Inflammatory macrophage treated with lipopolysaccharide for 1 hour (primary cell): ENCODE measurements around the gene MFN2.
"Not testable (repeated sequence)": the region's sequence is repeated elsewhere in the genome, so short reads cannot be mapped to it uniquely, and the experiment has no call there.

ENCODE experiments used
- DNase-seq, 2 donors: peaks; one replicate each; pipeline ENCODE4 v3.0.0-alpha.2; 2020 to 2022

MFN2 gene

DNA sequence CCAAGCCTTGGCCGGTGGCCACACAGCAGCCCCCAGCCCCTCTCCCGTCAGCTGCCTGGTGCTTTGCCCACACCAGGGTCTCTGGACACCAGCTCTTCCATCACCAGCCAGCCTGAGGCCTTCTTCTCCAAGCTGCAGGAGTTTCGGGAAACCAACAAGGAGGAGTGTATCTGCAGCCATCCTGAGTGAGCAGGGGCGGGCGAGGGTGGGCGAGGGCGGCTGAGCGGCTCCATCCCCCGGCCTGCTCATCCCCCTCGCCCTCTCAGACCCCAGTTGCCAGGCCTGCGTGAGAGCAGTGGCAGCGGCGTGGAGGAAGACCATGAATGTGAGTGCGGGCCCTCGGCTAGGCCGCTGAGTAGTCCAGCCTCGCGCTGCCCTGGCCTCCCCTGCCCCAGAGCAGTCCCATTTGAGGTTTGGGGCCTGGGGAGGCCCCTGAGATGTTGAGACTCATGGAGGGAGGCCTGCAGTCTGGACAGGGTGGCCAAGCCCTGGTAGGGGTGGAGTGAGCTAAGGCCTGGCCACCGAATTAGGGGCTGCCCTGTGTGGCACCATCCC lies 48.8 kb downstream of the MFN2 start:
- DNase-seq: no peak

DNA sequence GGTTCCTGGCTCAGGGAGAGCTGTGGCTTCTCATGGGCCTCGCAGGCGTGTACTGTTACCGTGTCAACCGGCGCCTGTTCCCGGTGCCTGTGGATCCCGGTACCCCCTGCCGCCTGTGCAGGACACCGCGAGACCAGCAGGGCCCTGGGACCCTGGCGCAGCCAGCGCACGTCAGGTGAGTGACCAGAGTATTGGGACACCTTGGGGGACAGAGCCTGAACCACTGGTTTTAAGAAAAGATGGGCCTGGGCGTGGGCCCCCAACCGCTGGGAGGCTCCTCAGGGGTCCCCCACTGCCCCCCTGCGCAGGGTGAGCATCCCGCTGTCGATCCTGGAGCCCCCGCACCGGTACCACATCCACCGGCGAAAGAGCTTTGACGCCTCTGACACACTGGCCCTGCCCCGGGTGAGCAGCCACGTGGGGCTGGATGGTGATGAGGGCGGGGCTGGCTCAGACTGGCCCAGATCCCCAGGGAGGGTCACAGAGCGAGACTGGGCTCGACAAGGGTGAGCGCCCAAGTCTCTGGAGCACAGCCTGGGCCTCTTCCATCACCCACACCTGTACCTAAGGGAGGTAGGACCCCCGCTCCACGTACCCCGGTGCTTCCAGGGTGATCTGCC lies 49.6 kb downstream of the MFN2 start:
- no peak for DNase-seq

DNA sequence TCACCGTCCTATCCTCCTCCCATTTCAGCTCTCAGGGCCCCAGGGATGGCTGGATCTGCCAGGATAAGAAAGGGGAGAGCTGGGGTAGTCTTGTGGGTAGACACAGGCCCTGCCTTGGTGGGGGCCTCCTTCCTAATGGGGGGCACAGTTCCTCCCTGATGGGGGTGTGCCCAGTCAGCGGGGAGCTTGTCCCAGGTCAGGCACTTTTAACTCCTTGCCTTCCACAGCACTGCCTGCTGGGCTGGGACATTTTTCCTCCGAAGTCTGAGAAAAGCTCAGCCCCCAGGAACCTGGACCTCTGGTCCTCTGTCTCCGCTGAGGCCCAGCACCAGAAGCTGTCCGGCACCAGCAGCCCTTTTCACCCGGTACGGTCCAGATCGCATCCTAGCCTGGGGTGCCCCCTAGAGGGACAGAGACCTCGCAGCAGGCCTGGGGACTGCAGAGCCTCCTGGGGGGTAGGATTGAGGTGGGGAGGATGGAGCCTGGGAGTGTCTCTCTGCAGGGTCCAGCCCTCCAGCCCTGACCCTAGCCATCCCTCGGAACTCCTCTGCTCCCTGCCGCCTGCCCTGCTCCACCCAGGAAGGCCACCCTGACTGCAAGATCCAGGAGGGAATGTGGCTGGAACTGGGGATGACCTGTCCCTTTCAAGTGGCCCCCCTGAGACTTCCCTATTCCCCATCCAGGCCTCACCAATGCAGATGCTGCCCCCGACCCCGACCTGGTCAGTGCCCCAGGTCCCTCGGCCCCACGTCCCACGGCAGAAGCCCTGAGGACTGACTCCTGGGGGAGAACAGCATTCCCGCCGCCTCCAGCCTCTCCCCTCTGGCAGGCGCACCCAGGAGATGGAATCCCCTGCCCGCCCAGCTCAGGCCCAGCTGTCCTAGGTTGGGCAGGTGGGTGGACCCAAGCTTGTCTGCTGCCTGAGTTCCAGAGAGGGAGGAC lies 51.1 kb downstream of the MFN2 start:
- peak; percentile 22 to 56 for DNase-seq

DNA sequence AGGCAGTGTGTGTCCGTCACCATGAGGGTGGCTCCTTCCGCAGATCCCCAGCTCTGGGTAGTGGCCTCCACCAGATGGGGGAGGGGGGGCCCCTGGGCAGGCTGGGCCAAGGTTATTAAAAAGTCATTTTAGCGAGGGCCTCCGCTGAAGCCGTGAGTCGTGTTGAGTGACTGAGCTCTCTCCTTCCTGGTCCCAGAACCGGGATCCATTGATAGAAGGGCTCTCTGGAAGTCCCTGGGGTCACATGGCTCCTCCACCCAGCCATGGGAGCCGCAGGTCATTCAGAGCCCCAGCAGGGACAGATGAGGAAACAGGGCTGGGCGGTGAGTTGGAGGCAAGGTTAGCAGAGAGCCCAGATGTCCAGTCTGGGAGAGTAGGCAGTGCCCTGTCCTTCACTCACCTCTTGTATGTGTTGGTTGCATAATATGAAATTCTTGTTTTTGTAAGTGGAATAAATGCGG lies 51.9 kb downstream of the MFN2 start:
- DNase-seq: peak in 1 of 2 donors; percentile 52

DNA sequence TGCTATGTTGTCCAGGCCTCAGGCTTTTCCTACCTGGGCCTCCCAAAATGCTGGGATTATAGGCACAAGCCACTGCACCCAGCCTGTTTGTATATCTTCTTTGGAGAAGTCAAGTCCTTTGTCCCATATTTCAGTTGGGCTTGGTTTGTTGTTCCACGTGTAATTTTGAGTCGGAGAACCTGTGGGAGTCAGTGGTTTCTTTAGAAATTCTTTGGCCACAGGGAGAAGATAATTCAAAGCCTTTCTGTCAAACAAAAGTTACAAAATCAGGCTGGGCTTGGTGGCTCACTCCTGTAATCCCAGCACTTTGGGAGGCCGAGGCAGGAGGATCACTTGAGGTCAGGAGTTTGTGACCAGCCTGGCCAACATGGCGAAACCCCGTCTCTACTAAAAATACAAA lies 53.2 kb downstream of the MFN2 start:
- DNase-seq: peak; percentile 34 to 80

DNA sequence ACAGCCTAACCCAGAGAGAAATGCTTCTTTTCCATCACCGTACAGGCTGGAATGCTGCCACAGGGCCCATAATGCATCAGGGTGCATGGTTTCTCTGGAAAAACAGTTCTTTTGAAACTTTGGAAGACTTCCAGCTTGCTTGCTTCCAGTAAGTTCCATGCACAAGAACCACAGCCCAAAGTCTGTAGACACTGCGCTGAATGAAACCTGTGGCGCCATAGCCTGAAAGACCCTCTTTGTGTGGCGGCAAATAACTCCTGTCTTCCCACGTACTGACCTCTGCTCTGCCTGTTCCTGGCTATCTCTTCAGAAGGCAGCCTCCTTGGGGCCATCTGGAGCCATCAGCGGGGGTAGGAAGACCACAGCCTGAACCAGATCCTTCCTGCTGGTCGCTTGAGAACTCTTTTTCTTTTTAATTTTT lies 54.1 kb downstream of the MFN2 start:
- DNase-seq: no peak

DNA sequence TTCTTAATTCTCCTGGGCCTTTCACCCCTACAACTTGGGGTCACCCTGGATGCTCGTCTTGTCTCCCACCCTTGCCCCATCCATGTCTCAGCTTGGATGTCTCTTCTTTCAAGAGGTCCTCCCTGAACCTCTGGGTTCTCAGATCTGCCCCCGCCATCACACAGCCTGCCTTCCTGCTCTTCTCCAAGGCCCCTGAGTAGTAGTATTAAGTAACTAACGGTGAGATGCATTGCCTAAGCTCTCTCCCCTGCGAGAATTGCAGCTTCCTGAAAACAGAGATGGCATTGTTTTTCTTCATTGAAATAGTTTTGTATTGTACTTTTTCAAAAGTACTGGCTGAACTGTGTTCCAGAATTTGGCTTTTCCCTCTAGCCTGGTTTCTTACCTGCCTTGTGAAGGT lies 55.1 kb downstream of the MFN2 start:
- peak in 1 of 2 donors; percentile 20 for DNase-seq

DNA sequence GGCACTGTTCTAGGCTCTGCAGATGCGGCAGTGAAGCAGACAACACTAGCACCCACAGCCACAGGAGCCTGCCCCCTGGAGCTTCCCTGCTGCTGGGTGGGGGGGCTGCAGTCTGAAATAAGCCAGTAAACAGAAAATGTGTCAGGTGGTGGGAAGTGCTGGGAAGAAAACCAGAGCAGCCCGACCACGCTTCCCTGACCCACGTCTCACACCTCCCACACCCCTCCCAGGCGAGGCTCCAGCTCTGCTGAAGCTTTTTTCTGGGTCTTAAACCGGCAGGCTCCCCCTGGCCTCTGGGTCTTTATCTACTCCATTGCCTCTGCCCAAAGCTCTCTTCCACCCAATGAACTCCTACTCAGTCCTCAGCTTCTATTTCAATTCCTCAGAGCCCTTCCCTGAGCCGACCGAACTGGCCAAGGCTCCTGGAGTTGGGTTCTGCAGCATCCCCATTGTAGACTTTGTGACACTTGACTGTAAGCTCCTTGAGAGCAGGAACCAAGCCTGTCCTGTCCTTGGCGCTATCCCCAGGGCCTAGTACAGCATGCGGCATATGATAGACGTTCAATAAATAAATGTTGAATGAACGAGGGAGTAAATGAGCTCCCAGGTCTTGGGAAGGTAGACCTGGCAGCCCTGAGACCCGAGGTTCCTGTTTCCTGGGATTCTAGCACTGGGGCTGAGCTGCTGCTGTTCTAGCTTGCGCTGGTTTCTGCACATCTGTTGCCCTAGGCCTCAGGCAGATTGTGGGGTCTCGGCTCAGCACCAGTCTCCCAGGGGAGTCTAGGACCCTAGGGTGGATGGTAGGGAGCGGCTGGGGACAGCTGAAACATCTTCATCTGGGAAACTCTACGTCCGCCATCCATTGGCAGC lies 57.5 kb downstream of the MFN2 start:
- no peak for DNase-seq

DNA sequence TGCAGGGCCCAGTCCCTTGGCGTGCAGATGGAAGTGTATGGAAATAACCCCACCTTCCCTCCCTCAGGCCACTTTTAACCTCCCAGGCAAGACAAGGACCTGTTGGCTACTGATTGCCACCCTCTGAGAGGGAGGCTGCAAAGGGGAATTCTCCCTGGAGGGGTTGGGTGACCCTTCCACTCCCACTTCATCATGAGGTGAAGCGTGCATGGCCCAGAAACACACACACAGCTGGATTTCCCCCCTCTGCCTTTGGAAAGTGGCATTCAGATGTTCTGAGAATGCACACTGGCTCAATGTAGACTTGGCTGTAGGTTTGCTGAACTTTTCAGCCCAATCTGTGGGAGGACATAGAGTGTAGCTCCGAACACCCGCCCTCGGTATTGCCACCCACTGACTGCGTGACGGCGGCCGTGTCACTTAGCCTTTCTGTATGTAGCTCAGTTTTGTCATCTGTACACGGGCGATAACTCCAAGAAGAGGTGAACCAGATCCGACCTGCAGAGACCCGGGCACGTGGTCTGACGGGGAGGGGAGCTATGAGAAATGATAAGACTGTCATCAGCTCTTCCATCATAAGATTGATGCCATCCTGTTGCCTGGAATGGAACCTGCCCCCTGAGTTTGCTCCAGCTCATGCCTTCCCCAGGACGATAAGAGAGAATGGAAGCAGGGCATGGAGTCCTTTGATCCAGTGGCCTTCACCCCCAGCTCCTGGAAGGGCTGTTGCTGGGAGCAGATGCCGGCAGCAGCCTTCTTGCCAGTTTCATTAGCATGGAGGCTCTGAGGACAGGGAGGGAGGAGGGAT lies 58.3 kb downstream of the MFN2 start:
- DNase-seq: peak in 1 of 2 donors; percentile 79

DNA sequence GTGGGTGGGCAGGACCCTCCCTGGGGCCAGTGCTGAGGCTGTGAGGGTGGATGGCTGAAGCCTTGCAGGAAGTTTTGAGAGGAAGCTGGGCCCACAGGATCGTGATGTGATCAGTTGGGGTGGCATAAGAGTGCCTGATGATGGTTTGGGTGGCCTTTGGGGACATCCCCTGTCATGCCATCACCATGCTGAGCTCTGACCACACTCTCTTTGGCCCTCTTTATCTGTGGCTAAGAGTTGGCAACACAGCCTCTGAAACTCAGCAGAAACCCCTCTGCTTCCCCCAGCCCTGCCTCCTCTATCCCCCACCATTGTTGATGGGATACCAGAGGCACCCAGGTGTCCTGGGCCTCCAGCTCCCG lies 58.9 kb downstream of the MFN2 start:
- peak; percentile 67 to 94 for DNase-seq

DNA sequence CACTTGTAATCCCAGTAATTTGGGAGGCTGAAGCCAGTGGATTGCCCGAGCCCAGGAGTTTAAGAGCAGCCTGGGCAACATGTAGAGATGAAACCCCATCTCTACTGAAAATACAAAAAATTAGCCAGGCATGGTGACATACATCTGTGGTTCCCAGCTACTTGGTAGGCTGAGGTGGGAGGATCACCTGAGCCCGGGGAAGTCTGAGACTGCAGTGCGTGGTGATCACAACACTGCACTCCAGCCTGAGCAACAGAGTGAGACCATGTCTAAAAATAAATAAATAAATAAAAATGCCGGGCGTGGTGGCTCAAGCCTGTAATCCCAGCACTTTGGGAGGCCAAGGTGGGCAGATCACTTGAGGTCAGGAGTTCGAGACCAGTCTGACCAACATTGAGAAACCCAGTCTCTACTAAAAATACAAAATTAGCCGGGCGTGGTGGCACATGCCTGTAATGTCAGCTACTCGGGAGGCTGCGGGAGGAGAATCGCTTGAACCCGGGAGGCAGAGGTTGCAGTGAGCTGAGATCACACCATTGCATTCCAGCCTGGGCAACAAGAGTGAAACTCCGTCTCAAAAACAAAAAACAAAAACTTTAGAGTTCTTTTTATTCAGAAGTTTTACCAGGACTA lies 59.7 kb downstream of the MFN2 start:
- DNase-seq: peak in 1 of 2 donors; percentile 70

DNA sequence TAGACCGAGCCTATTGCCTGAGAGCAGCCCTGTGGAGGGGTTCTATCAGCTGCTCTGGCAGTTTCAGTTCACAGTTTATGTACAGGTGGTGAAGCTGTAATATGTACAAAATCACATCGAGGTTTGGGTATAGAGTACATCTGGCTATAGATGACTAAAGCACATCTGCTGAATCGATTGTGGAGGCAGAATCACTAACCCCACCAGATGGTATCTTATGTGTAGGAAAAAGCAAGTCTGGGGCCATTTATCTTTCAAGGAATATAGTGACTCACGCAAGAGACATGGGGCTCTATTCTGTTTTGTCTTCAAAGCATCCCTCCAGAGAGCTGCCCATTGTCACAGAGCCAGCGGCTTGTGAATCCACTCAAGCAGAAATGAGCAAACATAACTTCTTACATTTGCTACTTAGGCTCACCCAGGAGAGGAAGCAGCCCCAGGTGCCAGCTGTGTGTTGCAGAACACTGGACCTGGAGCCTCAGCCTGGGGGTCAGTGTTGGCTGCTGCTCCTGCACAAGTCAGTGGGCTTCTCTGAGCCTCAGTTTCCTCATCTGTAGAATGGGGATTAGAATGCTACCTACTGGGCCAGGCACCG lies 60.3 kb downstream of the MFN2 start:
- no peak for DNase-seq

DNA sequence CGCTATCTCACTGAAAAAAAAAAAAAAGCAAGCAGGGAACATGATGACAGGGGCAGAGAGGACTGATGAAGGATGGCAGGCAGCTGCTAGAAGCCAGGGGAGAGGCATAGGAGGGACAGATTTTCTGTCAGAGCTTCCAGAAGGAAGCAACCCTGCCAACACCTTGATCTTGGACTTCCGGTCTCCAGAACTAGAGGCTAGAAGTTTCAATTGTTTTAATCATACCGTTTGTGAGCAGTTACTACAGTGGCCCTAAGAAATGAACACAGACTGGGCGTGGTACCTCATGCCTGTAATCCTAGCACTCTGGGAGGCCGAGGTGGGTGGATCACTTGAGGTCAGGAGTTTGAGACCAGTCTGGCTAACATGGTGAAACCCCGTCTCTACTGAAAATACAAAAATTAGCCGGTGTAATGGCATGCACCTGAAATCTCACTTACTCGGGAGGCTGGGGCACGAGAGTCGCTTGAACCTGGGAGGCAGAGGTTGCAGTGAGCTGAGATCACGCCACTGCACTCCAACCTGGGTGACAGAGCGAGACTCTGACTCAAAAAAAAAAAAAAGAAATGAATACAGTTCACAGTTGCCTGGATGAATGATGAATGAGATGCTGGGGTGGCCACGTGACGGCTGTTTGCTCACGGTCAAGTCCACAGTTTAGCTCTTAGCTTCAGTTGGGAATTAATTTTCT lies 64.1 kb downstream of the MFN2 start:
- not testable (repeated sequence) for DNase-seq

DNA sequence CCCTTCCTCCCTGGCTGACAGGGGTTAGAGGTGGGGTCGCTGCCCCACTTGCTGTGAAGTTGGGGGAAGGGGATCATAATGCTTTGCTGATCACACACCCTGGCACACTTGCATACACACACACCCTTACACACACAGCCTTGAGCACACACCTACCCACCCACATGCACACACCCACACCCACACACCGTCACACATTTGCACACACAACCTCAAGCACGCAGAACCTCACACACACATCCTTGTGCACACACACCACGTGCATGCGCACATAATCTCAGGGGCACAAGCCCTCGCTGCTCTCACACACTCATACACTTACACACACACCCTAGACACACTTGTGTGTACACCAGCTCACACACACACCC lies 66.5 kb downstream of the MFN2 start:
- DNase-seq: no peak

DNA sequence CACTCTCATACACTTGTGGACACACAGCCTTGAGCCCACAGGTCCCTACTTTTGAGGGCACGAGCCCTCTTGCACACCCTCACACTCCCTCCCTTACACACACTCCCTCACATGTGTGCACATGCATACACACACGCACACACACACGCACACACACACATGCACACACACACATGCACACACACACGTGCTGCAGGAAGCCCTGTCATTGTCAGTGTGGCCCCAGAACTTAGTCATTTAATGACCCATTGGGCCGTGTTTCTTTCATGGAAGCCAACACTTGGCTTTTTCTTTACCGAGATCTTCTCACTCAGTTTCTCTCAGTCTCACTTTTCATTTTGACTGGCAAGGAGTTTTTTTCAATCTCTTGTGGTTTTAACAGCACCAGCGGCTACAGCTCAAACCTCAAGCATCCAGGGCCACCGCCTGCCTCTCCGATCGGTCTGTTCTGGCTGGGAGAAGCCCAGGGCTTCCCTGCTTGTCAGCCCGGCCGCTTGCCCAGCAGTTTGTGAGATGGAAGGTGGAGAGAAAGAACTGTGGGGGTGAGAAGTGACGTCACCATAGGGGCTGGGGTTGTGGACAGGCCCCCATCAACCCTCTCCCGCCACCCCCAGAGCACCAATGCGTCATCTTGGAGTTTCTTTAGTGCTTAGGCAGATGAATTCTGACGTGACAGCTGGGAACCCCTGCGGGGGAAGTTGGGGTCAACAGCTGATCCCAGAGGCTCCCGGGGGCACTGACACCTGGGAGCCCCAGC lies 67.1 kb downstream of the MFN2 start:
- DNase-seq: peak; percentile 59 to 79

DNA sequence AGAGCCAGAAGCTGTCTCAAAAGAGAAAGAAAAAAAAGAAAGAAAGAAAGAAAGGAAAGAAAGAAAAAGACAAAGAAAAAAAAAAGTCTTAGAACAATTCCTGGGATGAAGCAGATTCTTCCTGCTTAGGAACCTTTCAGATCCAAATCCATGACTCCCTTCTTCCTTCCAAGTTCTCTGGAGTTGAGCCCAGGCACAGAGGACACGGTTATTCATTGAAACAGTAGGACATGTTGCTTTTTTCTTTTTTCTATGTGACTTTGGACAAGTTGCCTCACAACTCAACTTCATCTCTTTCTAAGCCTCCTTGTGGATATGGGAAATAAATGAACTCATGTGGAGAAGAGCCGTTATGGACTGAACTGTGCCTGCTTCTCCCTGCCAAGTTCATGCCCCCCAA lies 68.1 kb downstream of the MFN2 start:
- no peak for DNase-seq

DNA sequence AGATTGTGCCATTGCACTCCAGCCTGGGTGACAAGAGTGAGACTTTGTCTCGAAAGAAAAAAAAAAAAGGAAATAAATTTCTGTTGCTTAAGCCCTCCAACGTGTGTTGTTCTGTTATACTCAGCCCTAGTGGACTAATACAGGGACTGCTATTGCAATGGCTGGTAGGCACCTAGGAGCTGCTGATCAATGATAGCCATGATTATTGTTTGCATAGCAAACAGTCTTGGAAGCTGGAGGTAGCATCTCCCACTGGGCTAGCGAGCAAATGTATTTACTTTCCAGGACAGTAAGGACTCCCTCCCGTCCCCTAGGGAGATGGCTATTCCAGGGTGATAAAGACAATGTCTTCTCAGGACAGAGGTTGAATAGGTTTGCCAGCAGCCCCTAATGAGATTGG lies 69.4 kb downstream of the MFN2 start:
- peak; percentile 24 to 42 for DNase-seq

DNA sequence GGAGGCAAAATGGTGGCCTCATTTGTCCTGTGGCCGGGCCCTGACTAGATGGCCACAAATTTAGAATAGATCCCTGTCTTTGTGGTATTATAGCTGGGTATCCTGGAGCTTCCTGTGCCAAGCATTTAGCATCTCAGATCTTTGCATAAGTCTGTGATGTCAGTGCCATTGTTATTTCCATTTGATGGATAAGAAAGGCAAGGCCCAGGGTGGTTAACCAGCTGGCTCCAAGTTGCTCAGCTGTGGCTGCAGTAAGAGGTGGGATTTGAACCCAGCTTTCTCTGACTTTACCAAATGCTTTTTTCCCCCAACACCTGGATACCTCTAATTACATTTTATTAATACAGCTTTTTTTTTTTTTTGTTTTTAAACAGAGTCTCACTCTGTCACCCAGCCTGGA lies 71.1 kb downstream of the MFN2 start:
- DNase-seq: no peak

DNA sequence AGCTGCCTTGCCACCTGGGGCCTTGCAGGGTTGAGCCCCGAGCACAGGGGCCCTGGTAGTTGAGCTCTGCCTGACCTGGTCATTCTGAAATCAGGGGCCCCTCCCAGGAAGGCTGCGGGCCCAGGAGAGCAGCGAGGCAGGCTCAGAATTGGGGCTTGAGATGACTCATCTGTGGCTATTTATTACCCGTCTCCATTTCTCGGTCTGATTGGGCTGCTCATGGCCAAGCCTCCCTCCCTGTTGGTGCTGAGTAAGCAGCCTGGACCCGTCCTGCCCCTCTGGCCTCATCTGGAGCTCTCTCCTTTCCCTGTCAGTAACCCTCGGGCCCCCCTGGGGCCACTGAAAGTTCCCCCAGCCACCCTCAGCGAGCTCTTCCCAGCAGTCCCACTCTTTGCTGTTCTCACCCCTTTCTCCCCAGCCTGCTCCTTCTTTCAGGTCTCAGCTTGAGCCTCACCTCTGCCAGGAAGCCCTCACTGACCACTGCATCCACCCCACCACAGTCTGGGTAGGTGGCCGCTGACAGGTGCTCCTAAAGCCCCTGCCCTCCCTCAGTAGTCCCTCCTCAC lies 71.8 kb downstream of the MFN2 start:
- peak; percentile 24 to 45 for DNase-seq
